ENCODE measurements around the gene DRAP1. TPM values are rescaled to one million over a fixed set of nuclear protein-coding genes. Genes with fewer than 3 reads are reported as not detected.
A peak's percentile ranks its signal among the peaks of the same experiment; 100 is the strongest.
"Not testable (repeated sequence)": the region's sequence is repeated elsewhere in the genome, so short reads cannot be mapped to it uniquely, and the experiment has no call there.

The DRAP1 gene
- polyA plus RNA-seq, 1 donor = 71.0 TPM

- Histone ChIP-seq H3K27me3 (ENCODE audit: control insufficient read depth, insufficient read depth, low read length) (peaks cover 10% of the 10 kb centered on the region), H3K36me3 (ENCODE audit: control insufficient read depth, insufficient read depth, low read length) (no peaks in the 10 kb centered on the region), H3K27ac (ENCODE audit: low read length) (no peak overlapping the region), H3K4me3 (ENCODE audit: low read length) (no peak overlapping the region), H3K4me1 (ENCODE audit: control insufficient read depth, insufficient read depth, low read length) (no peaks in the 10 kb centered on the region), H3K9me3 (ENCODE audit: control insufficient read depth, low read depth, low read length) (no peaks in the 10 kb centered on the region)
- no CpG with 5 or more reads among the region's 4 CpGs for WGBS (ENCODE audit: insufficient coverage, low lambda C conversion rate)
- no peak for DNase-seq
Measured at GRCh38 chr11:65946655-65947054, 27.4 kb downstream of the DRAP1 start.

- Histone ChIP-seq H3K4me3 (ENCODE audit: low read length) (no peak overlapping the region), H3K9me3 (ENCODE audit: control insufficient read depth, low read depth, low read length) (no peaks in the 10 kb centered on the region), H3K4me1 (ENCODE audit: control insufficient read depth, insufficient read depth, low read length) (no peaks in the 10 kb centered on the region), H3K36me3 (ENCODE audit: control insufficient read depth, insufficient read depth, low read length) (no peaks in the 10 kb centered on the region), H3K27me3 (ENCODE audit: control insufficient read depth, insufficient read depth, low read length) (peaks cover 10% of the 10 kb centered on the region), H3K27ac (ENCODE audit: low read length) (no peak overlapping the region)
- no CpG with 5 or more reads among the region's 13 CpGs for WGBS (ENCODE audit: insufficient coverage, low lambda C conversion rate)
- DNase-seq = no peak
Measured at GRCh38 chr11:65947133-65947532, 27.9 kb downstream of the DRAP1 start.

GRCh38 chr11:65947603-65948125 is 28.4 kb downstream of the DRAP1 start:
- H3K4me3 ChIP-seq (ENCODE audit: low read length) = no peak overlapping the region
- no peak for DNase-seq
- no CpG with 5 or more reads among the region's 12 CpGs for WGBS (ENCODE audit: insufficient coverage, low lambda C conversion rate)

GRCh38 chr11:65950711-65951110 is 31.5 kb downstream of the DRAP1 start:
- not testable (repeated sequence) for H3K27me3 ChIP-seq (ENCODE audit: control insufficient read depth, insufficient read depth, low read length); DNase-seq; H3K36me3 ChIP-seq (ENCODE audit: control insufficient read depth, insufficient read depth, low read length); H3K9me3 ChIP-seq (ENCODE audit: control insufficient read depth, low read depth, low read length); H3K27ac ChIP-seq (ENCODE audit: low read length); H3K4me1 ChIP-seq (ENCODE audit: control insufficient read depth, insufficient read depth, low read length); H3K4me3 ChIP-seq (ENCODE audit: low read length)
- 100% methylated on average over 1 of the region's 5 CpGs for WGBS (ENCODE audit: insufficient coverage, low lambda C conversion rate)

More at GRCh38 chr11:65947603-65948125, 28.4 kb downstream of the DRAP1 start:
- Histone ChIP-seq H3K9me3 (ENCODE audit: control insufficient read depth, low read depth, low read length) (no peaks in the 10 kb centered on the region), H3K27ac (ENCODE audit: low read length) (no peak overlapping the region), H3K27me3 (ENCODE audit: control insufficient read depth, insufficient read depth, low read length) (peaks cover 5% of the 10 kb centered on the region), H3K36me3 (ENCODE audit: control insufficient read depth, insufficient read depth, low read length) (no peaks in the 10 kb centered on the region), H3K4me1 (ENCODE audit: control insufficient read depth, insufficient read depth, low read length) (no peaks in the 10 kb centered on the region)

GRCh38 chr11:65951641-65952040 is 32.4 kb downstream of the DRAP1 start:
- H3K36me3 ChIP-seq (ENCODE audit: control insufficient read depth, insufficient read depth, low read length); H3K27ac ChIP-seq (ENCODE audit: low read length); H3K4me3 ChIP-seq (ENCODE audit: low read length); DNase-seq; H3K27me3 ChIP-seq (ENCODE audit: control insufficient read depth, insufficient read depth, low read length); H3K4me1 ChIP-seq (ENCODE audit: control insufficient read depth, insufficient read depth, low read length); H3K9me3 ChIP-seq (ENCODE audit: control insufficient read depth, low read depth, low read length): not testable (repeated sequence)
- 100% methylated on average over 1 of the region's 3 CpGs for WGBS (ENCODE audit: insufficient coverage, low lambda C conversion rate)

DNA sequence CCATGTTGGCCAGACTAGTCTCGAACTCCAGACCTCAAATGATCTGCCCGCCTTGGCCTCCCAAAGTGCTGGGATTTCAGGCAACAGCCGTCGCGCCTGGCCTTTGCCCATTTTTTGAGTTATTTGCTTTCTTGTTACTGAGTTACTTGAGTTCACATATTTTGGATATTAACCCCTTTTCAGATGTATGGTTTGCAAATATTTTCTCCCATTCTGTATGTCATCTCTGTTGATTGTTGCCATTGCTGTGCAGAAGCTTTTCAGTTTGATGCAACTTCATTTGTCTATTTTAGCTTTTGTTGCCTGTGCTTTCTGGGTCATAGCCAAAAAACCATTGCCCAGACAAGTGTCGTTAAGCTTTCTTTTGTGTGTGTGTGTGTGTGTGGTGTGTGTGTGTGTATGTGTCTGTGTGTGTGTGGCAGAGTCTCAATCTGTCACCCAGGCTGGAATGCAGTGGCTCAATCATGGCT is 32.9 kb downstream of the DRAP1 start:
- WGBS (ENCODE audit: insufficient coverage, low lambda C conversion rate) = no CpG with 5 or more reads among the region's 6 CpGs
- no peaks in the 10 kb centered on the region for H3K36me3 ChIP-seq (ENCODE audit: control insufficient read depth, insufficient read depth, low read length)
- no peak for DNase-seq
- H3K27ac ChIP-seq (ENCODE audit: low read length) = no peak overlapping the region
- peaks cover 5% of the 10 kb centered on the region for H3K27me3 ChIP-seq (ENCODE audit: control insufficient read depth, insufficient read depth, low read length)
- no peak overlapping the region for H3K4me3 ChIP-seq (ENCODE audit: low read length)
- no peaks in the 10 kb centered on the region for H3K4me1 ChIP-seq (ENCODE audit: control insufficient read depth, insufficient read depth, low read length)
- peaks cover 4% of the 10 kb centered on the region for H3K9me3 ChIP-seq (ENCODE audit: control insufficient read depth, low read depth, low read length)

DNA sequence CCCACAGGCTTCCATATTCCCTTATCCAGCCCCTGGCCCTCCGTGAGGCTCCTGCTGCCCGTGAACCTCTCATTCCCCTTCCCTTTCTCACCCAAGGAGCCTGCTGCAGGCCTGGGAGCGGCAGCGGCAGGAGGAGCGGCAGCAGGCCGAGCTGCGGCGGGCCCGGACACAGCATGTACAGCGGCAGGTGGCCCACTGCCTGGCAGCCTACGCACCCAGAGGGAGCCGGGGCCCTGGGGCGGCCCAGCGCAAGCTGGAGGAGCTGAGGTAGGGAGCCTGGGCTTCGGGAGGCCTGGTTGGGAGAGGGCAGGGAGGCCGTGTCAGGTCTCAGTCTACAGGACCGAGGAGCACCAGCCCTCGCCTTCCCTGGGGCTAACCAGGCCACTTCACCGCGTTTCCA is 34.2 kb downstream of the DRAP1 start:
- WGBS (ENCODE audit: insufficient coverage, low lambda C conversion rate) = no CpG with 5 or more reads among the region's 20 CpGs
- DNase-seq = no peak
- H3K36me3 ChIP-seq (ENCODE audit: control insufficient read depth, insufficient read depth, low read length) = no peaks in the 10 kb centered on the region
- H3K27me3 ChIP-seq (ENCODE audit: control insufficient read depth, insufficient read depth, low read length) = no peaks in the 10 kb centered on the region
- H3K4me3 ChIP-seq (ENCODE audit: low read length) = no peak overlapping the region
- H3K9me3 ChIP-seq (ENCODE audit: control insufficient read depth, low read depth, low read length) = peaks cover 4% of the 10 kb centered on the region
- H3K4me1 ChIP-seq (ENCODE audit: control insufficient read depth, insufficient read depth, low read length) = no peaks in the 10 kb centered on the region
- H3K27ac ChIP-seq (ENCODE audit: low read length) = no peak overlapping the region

- no peak for DNase-seq
- Histone ChIP-seq H3K36me3 (ENCODE audit: control insufficient read depth, insufficient read depth, low read length) (no peaks in the 10 kb centered on the region), H3K27me3 (ENCODE audit: control insufficient read depth, insufficient read depth, low read length) (no peaks in the 10 kb centered on the region), H3K4me1 (ENCODE audit: control insufficient read depth, insufficient read depth, low read length) (no peaks in the 10 kb centered on the region), H3K4me3 (ENCODE audit: low read length) (no peak overlapping the region), H3K27ac (ENCODE audit: low read length) (no peak overlapping the region), H3K9me3 (ENCODE audit: control insufficient read depth, low read depth, low read length) (peaks cover 4% of the 10 kb centered on the region)
- no CpG with 5 or more reads among the region's 8 CpGs for WGBS (ENCODE audit: insufficient coverage, low lambda C conversion rate)
Measured at GRCh38 chr11:65954771-65955170, 35.5 kb downstream of the DRAP1 start.

DNA sequence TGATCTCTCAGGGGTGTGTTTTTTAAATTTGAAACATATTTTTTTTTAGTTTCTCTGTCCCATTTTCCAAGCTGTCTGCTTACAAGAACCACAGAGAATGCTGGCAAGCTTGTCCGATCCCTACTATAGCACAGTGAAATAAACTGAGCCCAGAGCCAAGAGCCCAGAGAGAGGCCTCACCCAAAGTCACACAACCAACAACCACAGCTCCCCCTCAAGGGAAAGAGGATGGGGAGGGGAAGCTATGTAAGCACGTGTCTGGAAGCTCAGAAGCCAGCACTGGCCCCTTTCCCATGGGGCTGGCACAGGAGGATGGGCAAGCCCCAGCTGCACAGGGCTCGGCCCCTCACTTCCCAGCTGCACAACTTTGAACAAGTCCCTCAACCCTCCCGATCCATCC is 39.1 kb downstream of the DRAP1 start:
- Histone ChIP-seq H3K4me3 (ENCODE audit: low read length) (no peak overlapping the region), H3K4me1 (ENCODE audit: control insufficient read depth, insufficient read depth, low read length) (peaks cover 10% of the 10 kb centered on the region), H3K9me3 (ENCODE audit: control insufficient read depth, low read depth, low read length) (peaks cover 3% of the 10 kb centered on the region), H3K27me3 (ENCODE audit: control insufficient read depth, insufficient read depth, low read length) (no peaks in the 10 kb centered on the region), H3K36me3 (ENCODE audit: control insufficient read depth, insufficient read depth, low read length) (no peaks in the 10 kb centered on the region), H3K27ac (ENCODE audit: low read length) (no peak overlapping the region)
- no CpG with 5 or more reads among the region's 4 CpGs for whole genome bisulfite sequencing (ENCODE audit: insufficient coverage, low lambda C conversion rate)
- DNase-seq = no peak

DNA sequence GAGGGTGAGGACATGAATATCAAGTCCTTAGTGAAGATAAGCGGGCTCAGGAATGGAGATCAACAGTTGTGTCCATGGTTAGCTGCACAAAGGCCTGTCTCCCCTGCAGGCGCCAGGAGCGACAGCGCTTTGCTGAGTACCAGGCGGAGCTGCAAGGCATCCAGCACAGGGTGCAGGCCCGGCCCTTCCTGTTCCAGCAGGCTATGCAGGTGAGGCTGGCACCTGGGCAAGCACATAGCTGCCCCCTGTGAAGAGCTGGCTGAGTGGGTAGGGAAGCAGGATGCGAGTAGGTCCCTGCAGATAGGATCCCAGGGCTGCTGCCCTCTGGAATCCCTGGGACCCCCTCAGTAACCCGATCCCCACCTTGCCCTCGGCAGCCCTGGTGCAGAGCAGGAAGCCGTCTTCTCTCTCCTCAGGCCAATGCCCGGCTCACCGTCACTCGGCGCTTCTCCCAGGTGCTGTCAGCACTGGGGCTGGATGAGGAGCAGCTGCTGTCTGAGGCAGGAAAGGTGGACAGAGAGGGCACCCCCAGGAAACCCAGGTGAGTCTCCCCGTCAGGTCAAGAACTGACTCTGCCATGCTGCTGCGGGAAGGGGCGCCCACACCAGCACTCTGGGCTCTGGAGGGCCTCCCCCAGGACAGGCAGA is 39.7 kb downstream of the DRAP1 start:
- no peak overlapping the region for H3K4me3 ChIP-seq (ENCODE audit: low read length)
- WGBS (ENCODE audit: insufficient coverage, low lambda C conversion rate) = no CpG with 5 or more reads among the region's 17 CpGs
- no peaks in the 10 kb centered on the region for H3K9me3 ChIP-seq (ENCODE audit: control insufficient read depth, low read depth, low read length)
- DNase-seq = no peak
- H3K4me1 ChIP-seq (ENCODE audit: control insufficient read depth, insufficient read depth, low read length) = peaks cover 10% of the 10 kb centered on the region
- H3K27ac ChIP-seq (ENCODE audit: low read length) = no peak overlapping the region
- H3K36me3 ChIP-seq (ENCODE audit: control insufficient read depth, insufficient read depth, low read length) = peaks cover 3% of the 10 kb centered on the region
- H3K27me3 ChIP-seq (ENCODE audit: control insufficient read depth, insufficient read depth, low read length) = no peaks in the 10 kb centered on the region

DNA sequence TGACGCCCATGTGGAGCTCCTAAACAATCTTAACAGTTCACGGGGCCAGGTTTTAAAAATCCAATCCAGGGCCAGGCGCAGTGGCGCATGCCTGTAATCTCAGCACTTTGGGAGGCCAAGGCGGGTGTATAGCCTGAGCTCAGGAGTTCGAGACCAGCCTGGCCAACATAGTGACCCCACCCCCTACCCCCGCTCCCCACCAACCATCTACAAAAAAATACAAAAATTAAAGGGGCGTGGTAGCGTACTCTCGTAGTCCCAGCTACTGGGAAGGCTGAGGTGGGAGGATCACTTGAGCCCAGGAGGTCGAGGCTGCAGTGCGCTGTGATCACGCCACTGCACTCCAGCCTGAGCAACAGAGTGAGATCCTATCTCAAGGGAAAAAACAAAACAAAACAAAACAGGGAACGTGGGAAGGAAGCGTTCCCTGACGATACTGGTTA is 41.6 kb downstream of the DRAP1 start:
- peak overlapping the region; percentile 95 for H3K4me3 ChIP-seq (ENCODE audit: low read length)
- WGBS (ENCODE audit: insufficient coverage, low lambda C conversion rate) = no CpG with 5 or more reads among the region's 16 CpGs
- H3K9me3 ChIP-seq (ENCODE audit: control insufficient read depth, low read depth, low read length) = no peaks in the 10 kb centered on the region
- peaks cover 23% of the 10 kb centered on the region for H3K36me3 ChIP-seq (ENCODE audit: control insufficient read depth, insufficient read depth, low read length)
- DNase-seq = no peak
- peak overlapping the region; percentile 97 for H3K27ac ChIP-seq (ENCODE audit: low read length)
- H3K4me1 ChIP-seq (ENCODE audit: control insufficient read depth, insufficient read depth, low read length) = peaks cover 10% of the 10 kb centered on the region
- H3K27me3 ChIP-seq (ENCODE audit: control insufficient read depth, insufficient read depth, low read length) = no peaks in the 10 kb centered on the region

Data from large intestine (tissue), 3 donors.